ENCODE data around the gene ELF4. TPM values are rescaled to one million over a fixed set of nuclear protein-coding genes. Genes with fewer than 3 reads are reported as not detected.

The ELF4 gene
- total and polyA plus RNA-seq, 2 of the 4 experiments (the other 2 are of a cell fraction) = 10.9 to 19.0 TPM

DNA sequence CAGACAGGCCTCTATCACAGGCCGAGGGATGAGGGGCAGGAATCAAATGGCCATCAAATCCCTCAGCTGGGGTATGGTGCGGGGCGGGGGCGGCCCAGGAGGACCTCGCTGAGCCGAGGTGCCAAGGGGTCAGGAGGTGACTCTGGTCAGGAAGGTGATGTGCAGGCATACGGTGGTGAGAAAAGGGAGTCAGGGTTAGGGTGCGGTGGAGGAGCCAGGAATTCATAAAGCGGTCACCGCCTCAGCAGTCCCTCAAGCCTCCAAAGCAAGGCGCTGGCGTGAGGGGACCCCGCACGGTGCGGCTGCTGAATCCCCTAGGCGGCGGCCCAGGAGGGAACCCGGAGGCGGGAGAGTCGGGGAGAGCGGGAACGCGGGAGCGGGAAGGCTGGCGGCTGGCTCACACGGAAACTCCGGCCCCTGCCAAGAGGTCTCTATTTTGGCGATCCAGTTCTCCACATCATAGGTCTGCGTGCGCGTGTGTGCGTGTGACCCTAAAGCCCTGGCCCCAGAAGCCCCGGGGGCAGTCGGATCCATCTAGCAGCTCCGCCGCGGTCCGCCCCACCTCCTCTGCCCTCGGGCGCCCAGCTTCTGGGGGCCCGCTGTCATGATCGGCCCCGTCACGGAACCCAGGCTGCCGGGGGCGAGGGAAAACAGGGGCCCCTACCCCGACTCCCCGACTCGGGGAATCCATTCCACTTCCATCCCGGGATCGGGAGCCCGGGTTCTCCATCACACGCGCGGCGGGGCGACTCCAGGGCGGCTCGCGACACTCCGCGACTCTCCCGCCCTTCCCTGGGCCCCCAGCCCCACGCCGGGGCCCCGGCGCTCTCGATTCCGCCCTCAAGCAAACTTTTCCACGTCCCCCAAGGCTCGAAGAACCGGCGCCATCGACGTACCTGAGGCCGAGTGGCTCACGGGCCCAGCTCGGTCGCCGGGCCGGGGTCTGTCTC lies 593 bp downstream of the ELF4 start:
- no peaks in the 10 kb centered on the region for H3K27me3 ChIP-seq (ENCODE audit: control insufficient read depth, insufficient read depth, low read length)
- H3K4me1 ChIP-seq (ENCODE audit: control insufficient read depth, insufficient read depth, low read length) = peaks cover 10% of the 10 kb centered on the region; the same call in 1 of the 2 replicates
- H3K4ac ChIP-seq (ENCODE audit: low read depth, low read length) = peak overlapping the region; percentile 70
- H3K27ac ChIP-seq (ENCODE audit: insufficient read depth, low read length) = peak overlapping the region; percentile 59
- intact Hi-C loops (cut with micrococcal nuclease) = loop anchor here (5.0 kb wide), 1 partner anchor 63 kb away; the partner anchor contains the start of gene RAB33A
- DNase-seq (peak; percentile 27), ATAC-seq (ENCODE audit: low read depth) (peak; percentile 10; the same call in 1 of the 2 replicates)
- H2AK9ac ChIP-seq (replicated peaks; ENCODE audit: low read depth, low read length, poor library complexity) = peak overlapping the region; percentile 95
- peak overlapping the region; percentile 51 for H3K23ac ChIP-seq (ENCODE audit: low read depth, low read length)
- H3K18ac ChIP-seq (ENCODE audit: low read depth, low read length) = no peak overlapping the region; the same call in 1 of the 2 replicates
- 36% methylated on average over 46 of the region's 81 CpGs; no CpG with 5 or more reads in 1 of the 2 experiments for WGBS, 2 experiments (ENCODE audit: extremely low coverage in 2 of 2, insufficient read length in 1 of 2)
- peak overlapping the region in 1 of 2 experiments; percentile 47; a peak in 2 of 4 replicates for H4K8ac ChIP-seq (ENCODE audit: low read depth in 2 of 2, low read length in 2 of 2)
- peak overlapping the region; percentile 88 for H2BK5ac ChIP-seq (ENCODE audit: low read depth, low read length, poor library complexity, severe bottlenecking)
- H3K9ac ChIP-seq (ENCODE audit: low read depth, low read length) = peak overlapping the region; percentile 77
- H2BK120ac ChIP-seq (ENCODE audit: low read depth, low read length) = no peak overlapping the region
- ChIA-PET POLR2A (ENCODE audit: unreplicated experiment) (no interaction called here), CTCF (interaction anchor here (1.4 kb wide), 1 partner anchor 9 kb away, joined by 3 read pairs; no protein-coding TSS in a partner anchor)
- peak overlapping the region; percentile 55 for H4K91ac ChIP-seq (ENCODE audit: insufficient read depth, low read depth, low read length)
- in situ Hi-C loops (cut with MboI; ENCODE audit: low sequenced_read_pairs) = no loop called here
- H2BK15ac ChIP-seq (ENCODE audit: low read depth, low read length) = no peak overlapping the region
- H3K79me1 ChIP-seq (ENCODE audit: low read depth in 1 of 2, low read length in 2 of 2) = peaks cover 0 to 41% of the 10 kb centered on the region in 2 experiments; a peak in 2 of 4 replicates
- dilution Hi-C loops (cut with HindIII; ENCODE audit: low sequenced_read_pairs, unreplicated experiment) = no loop called here
- no peak overlapping the region for H2BK20ac ChIP-seq (ENCODE audit: low read depth, low read length)
- H3K9me1 ChIP-seq (ENCODE audit: insufficient read depth, low read length) = peaks cover 6% of the 10 kb centered on the region; the same call in 1 of the 2 replicates
- peak overlapping the region; percentile 85 for H3K4me3 ChIP-seq (ENCODE audit: insufficient read depth, low read depth, low read length)
- peak overlapping the region; percentile 51; the same call in 1 of the 2 replicates for H3K56ac ChIP-seq (ENCODE audit: extremely low read depth, insufficient read depth, low read length)
- peak overlapping the region; percentile 81 for H2AFZ ChIP-seq (replicated peaks; ENCODE audit: low read length, poor library complexity)
- peak overlapping the region; percentile 73 for H2AK5ac ChIP-seq (ENCODE audit: low read depth, low read length)
- H4K5ac ChIP-seq (ENCODE audit: low read depth, low read length) = no peak overlapping the region
- BruUV-seq (replicated peaks) = no TSS peak
- H4K20me1 ChIP-seq (ENCODE audit: insufficient read depth, low read length) = peaks cover 39% of the 10 kb centered on the region
- H3K14ac ChIP-seq (replicated peaks; ENCODE audit: low read depth, low read length) = peak overlapping the region; percentile 79
- H3K4me2 ChIP-seq (ENCODE audit: low read depth, low read length) = peak overlapping the region; percentile 57
- H3K36me3 ChIP-seq (ENCODE audit: control insufficient read depth, insufficient read depth, low read length) = no peaks in the 10 kb centered on the region
- no peaks in the 10 kb centered on the region for H3K9me3 ChIP-seq (ENCODE audit: control insufficient read depth, insufficient read depth, low read length)
- TF ChIP-seq MAZ (IDR thresholded peaks at IDR 0.05; ENCODE audit: borderline replicate concordance, low read depth, low read length) (no peak; the same call in 1 of the 2 replicates), RAD21 (IDR thresholded peaks at IDR 0.05; ENCODE audit: low read length) (no peak), CEBPB (IDR thresholded peaks at IDR 0.05; ENCODE audit: low read depth, low read length) (no peak), POLR2A (IDR thresholded peaks at IDR 0.05; ENCODE audit: low read depth, low read length) (no peak; the same call in 1 of the 2 replicates), RCOR1 (IDR thresholded peaks at IDR 0.05; ENCODE audit: insufficient replicate concordance, low read length) (no peak), NFE2L2 (IDR thresholded peaks at IDR 0.05; ENCODE audit: low read depth, low read length) (no peak), RFX5 (IDR thresholded peaks at IDR 0.05; ENCODE audit: low read depth, low read length) (no peak), MXI1 (IDR thresholded peaks at IDR 0.05; ENCODE audit: borderline replicate concordance, low read depth, low read length) (no peak), MAFK (IDR thresholded peaks at IDR 0.05; ENCODE audit: low read depth, low read length) (no peak), BHLHE40 (IDR thresholded peaks at IDR 0.05; ENCODE audit: low read depth, low read length) (no peak), FOS (IDR thresholded peaks at IDR 0.05; ENCODE audit: low read depth, low read length) (no peak)
- TF ChIP-seq, protein P1, sequence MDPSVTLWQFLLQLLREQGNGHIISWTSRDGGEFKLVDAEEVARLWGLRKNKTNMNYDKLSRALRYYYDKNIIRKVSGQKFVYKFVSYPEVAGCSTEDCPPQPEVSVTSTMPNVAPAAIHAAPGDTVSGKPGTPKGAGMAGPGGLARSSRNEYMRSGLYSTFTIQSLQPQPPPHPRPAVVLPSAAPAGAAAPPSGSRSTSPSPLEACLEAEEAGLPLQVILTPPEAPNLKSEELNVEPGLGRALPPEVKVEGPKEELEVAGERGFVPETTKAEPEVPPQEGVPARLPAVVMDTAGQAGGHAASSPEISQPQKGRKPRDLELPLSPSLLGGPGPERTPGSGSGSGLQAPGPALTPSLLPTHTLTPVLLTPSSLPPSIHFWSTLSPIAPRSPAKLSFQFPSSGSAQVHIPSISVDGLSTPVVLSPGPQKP (IDR thresholded peaks at IDR 0.05; ENCODE audit: borderline replicate concordance, low read depth, low read length) = no peak
- TF ChIP-seq, protein P2, sequence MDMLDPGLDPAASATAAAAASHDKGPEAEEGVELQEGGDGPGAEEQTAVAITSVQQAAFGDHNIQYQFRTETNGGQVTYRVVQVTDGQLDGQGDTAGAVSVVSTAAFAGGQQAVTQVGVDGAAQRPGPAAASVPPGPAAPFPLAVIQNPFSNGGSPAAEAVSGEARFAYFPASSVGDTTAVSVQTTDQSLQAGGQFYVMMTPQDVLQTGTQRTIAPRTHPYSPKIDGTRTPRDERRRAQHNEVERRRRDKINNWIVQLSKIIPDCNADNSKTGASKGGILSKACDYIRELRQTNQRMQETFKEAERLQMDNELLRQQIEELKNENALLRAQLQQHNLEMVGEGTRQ (IDR thresholded peaks at IDR 0.05; ENCODE audit: low read depth, low read length) = no peak
